Subcutaneous adipose tissue (tissue), 4 donors: ENCODE results near the gene PAF1. TPM values are rescaled to one million over a fixed set of nuclear protein-coding genes. Genes with fewer than 3 reads are reported as not detected.

Source experiments
- total RNA-seq, 4 donors: library from RNA; depleted of rRNA; stranded (reverse); fragments of >200 nt; gene quantifications; one replicate each; pipeline ENCODE4 v1.1.0, GENCODE V29; 2016
- TF ChIP-seq, protein P1 (sequence below): fragments of 450-650 bp; IDR thresholded peaks from one replicate; pipeline ENCODE4 v1.5.1; 2016; ENCODE audit warnings: low read depth, mild to moderate bottlenecking, control low read depth, antibody characterized with exemption, moderate library complexity

PAF1 gene
- total RNA-seq, 4 donors from 2014 or later: 24.3 to 32.4 (median 30.2) TPM

DNA sequence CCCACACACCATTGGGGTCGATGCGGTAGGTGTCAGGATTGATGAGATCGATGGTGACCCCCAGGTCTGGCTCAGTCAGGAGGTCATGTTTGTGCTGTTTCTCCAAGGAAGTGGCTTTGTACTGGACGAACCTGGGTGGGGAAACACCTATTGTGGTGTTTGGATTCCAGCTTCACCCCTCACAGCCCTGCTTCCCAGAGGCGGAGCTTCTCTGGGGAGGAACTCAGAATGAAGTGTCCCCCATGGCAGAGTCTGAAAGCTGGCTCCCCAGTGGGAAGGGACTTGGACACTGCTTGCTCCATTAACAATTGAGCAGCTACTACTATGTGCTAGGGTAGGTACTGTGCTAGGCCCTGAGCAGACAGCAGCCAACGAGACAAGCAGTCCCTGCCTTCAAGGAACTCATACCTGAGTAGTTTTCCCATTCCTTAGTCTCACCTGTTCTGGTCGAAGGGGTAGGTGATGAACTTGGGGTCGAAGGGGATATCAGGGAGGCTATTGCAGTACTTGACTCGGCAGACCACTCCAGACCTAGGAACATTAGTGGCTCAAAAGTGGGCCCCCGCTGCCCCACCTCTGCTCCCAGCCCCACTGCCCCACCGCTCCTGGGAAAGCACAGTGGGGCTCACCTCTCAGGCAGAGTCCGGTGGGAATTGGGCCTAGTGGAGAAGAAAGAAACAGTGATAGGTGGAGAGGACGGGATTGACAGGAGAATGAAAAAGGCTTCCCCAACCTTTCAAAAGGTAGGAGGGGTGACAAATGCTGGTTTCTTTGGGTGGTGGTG is 1.1 kb downstream of the PAF1 start:
- TF ChIP-seq, protein P1, sequence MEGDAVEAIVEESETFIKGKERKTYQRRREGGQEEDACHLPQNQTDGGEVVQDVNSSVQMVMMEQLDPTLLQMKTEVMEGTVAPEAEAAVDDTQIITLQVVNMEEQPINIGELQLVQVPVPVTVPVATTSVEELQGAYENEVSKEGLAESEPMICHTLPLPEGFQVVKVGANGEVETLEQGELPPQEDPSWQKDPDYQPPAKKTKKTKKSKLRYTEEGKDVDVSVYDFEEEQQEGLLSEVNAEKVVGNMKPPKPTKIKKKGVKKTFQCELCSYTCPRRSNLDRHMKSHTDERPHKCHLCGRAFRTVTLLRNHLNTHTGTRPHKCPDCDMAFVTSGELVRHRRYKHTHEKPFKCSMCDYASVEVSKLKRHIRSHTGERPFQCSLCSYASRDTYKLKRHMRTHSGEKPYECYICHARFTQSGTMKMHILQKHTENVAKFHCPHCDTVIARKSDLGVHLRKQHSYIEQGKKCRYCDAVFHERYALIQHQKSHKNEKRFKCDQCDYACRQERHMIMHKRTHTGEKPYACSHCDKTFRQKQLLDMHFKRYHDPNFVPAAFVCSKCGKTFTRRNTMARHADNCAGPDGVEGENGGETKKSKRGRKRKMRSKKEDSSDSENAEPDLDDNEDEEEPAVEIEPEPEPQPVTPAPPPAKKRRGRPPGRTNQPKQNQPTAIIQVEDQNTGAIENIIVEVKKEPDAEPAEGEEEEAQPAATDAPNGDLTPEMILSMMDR: no peak

DNA sequence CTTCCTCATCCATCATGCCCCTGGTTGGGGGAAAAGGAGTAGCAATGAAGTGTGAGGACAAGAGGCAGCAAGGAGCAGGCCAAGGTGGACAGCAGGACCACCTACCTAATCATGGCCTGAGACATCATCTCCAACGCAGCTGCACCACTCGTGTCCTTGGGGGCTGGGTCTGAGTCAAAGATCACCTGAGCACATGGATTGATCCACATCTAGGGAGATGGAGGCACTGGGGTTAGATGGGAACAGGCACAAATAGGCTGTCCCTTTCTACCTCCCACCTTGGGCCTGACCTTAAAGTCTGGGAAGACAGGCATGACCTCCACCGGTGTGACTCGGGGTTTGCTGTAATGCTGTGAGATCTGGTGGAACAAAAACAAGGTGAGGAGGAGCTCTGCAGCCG is 2.2 kb downstream of the PAF1 start:
- TF ChIP-seq, protein P1: no peak

DNA sequence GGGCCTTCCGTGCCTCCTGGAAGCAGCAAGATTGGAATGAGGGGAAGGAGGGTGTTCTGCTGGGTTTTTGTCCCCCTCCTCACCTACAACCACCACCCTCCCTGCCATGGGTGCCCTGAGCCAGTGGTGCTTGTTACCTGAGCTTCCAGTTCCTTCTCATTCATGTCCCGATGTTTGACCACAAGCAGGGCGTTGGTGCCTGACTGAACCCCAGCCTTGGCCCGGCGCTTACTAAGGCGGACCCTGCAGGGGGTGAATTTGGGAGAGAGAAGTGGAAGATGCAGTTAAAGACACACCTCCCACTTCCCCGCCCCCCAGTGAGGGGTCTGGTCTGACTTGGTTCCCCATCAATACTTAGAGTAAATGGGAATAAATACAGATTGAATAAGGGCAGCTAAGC is 4.3 kb downstream of the PAF1 start:
- TF ChIP-seq, protein P1: no peak

DNA sequence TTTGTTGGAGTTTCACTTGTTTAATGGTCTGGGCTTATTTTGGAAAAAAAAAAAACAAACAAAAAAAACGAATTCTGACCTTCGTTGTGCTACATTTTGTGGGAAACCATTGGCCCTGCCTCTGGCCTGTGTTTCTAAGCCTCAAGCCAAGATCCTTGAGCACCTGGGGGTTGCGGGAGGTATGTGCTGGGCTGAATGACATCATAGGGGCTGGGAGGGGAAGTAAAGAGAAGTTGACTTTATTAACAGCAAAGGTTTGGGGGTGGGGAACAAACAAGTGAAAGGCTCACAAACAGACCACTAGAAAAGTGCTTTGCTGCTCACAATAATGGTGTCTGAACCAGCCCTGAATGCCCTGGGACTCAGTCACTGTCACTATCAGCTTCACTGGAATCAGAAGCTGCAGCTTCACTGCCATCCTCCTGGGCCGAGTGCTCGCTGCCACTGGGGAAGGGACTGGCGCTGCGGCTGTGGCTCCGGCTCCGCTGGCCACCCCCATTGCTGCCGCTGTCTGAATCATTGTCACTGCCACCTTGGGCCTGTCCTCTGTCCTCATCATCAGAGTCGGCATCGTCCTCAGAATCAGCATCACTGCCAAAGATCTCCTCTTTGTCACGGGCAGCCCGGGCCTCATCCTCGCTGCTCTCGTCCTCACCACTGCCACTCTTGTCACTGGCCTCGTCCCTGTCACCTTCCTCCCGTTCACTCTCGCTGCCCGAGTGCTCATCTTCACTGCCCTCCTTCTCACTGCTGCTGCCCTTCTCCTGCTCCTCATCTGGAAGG is 5.1 kb downstream of the PAF1 start:
- TF ChIP-seq, protein P1: no peak

DNA sequence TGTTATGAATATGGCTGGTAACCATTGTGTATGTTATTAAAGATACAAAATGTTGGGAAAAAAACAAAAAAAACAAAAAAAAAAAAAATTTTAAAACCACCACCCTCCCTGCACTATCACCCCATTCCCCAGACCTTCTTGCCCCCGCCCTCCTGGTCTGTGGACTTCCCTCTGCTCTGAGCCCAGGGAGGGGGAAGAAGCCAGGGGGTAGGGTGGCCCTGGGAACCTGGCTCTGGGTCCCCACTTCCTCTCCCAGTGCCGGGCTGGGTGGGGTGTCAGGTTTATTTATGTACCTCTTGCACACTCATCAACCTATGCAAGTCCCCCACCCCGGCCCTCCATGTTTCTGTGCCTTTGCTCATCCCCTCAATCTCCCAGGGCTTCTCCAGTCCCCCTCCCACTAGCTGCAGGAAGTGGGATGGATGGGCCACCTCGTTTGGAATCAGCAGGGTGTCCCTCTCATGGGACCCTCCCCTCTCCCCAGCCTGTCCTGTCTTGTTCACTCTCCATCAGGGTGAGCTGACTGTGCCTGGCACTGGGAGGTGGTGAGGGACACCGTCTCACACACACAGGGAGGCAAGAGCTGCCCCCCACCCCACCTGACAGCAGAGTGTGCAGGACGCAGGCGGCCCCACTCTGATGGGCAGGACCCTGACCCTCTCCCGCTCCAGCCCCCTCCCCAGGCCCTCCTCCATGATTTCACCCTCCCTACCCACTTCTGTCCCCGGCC is 5.9 kb downstream of the PAF1 start:
- TF ChIP-seq, protein P1: no peak

DNA sequence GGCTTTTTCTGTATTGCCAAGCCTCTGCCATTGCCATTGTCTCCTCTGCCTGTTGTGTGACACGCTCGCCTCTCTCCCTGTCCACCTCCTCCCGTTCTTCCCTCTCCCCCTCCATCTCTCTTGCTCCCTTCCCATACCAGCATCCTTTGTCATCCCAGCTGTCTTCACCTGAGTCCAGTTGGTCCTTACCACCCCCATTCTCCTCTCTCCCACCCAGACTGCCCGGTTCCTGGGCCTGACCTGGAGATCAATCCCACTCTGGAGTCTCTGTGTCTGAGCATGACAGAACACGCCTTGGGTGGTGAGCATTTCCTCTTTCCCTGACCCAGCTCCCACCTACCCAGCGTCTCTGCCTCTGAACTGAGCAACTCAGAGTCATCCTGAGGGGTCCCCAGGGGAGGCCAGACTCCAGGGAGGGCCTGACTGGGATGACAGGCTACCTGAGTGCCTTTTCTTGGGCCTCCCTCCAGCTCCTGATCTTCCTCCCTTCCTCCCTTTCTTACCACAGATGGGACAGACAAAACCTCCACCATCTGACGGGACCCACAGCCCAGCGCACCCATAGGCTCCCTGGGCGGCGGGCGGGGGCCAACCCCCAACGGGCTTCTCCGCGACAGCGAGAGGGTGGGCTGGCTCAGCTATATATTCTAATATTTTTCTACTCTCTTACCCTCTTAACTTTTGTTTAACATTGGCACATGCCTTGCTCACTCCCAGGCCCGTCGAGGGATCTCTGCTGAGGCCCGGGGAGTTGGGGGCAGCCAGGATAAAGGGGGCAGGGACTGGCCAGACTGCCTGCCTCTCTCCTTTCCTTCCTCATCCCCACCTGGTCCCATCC is 7.7 kb downstream of the PAF1 start:
- TF ChIP-seq, protein P1: no peak
